Measurements from ENCODE around the gene KLC4.

Gene KLC4

GRCh38 chr6:43062818-43063217, 3.4 kb downstream of the KLC4 start:
- DNase-seq (ENCODE audit: low read depth, low spot score) = no peak

GRCh38 chr6:43070028-43070632, 10.7 kb downstream of the KLC4 start:
- peak; percentile 81 for DNase-seq (ENCODE audit: low read depth, low spot score)

GRCh38 chr6:43074847-43075669, 15.6 kb downstream of the KLC4 start:
- DNase-seq (ENCODE audit: low read depth, low spot score) = no peak

- DNase-seq (ENCODE audit: low read depth, low spot score) = peak; percentile 91
These were observed 16.4 kb downstream of the KLC4 start, which contains the start of gene PTK7 for GRCh38 chr6:43075670-43076463. TSS of gene PTK7 (plus strand) at chr6:43076314. CDS start at chr6:43076489, 175 bp downstream.

- peak; percentile 78 for DNase-seq (ENCODE audit: low read depth, low spot score)
These were observed 17.3 kb downstream of the KLC4 start for GRCh38 chr6:43076464-43077332.

- DNase-seq (ENCODE audit: low read depth, low spot score) = no peak
These were observed 17.9 kb downstream of the KLC4 start for GRCh38 chr6:43077333-43077809.

DNA sequence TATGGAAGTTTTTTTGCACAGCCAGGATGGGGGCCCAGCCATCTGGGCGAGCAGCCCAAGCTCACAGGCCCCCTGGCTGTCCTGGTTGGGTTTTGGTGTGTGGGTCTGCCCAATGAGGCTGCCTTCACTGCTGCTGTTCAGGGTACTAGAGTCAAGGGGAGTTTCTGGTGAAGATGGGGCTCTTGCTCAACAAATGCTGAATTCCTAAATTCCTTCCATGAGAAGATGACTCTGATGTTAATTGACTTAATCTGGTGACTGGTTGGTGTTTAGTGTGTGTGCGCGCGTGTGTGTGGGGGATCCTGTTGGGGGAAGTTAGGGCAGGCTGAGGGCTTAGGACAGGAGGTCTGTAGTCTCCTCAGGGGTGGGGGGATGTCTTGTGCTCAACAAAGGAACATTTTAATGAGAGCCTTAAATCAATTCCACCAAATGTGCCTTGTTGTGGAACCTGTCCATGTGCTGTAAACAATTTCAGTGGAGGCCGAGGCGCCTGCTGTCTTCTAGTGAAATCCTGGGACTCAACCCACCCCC, 18.6 kb downstream of the KLC4 start:
- peak; percentile 37 for DNase-seq (ENCODE audit: low read depth, low spot score)

- DNase-seq (ENCODE audit: low read depth, low spot score) = peak; percentile 76
These were observed 19.3 kb downstream of the KLC4 start for GRCh38 chr6:43078691-43079090.

DNA sequence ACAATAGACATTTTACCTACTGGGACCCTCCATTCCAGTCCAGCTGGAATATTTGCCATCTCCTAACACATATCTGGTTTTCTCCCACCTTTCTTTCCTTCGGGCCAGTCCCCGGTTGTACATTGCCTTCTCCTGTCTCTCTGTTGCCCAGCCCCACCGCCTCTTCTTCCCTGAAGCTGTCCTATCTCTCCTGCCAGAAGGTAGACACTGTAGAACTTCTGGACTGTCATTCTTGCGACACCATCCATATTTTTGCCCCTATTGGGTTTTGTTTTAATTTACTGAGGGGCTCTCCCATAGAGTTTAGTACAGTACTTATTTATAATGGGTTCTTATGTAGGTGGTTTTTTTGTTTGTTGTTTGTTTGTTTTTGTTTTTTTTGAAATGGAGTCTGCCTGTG, 21.6 kb downstream of the KLC4 start:
- DNase-seq (ENCODE audit: low read depth, low spot score) = no peak

GRCh38 chr6:43081922-43082321, 22.5 kb downstream of the KLC4 start:
- peak; percentile 50 for DNase-seq (ENCODE audit: low read depth, low spot score)

DNA sequence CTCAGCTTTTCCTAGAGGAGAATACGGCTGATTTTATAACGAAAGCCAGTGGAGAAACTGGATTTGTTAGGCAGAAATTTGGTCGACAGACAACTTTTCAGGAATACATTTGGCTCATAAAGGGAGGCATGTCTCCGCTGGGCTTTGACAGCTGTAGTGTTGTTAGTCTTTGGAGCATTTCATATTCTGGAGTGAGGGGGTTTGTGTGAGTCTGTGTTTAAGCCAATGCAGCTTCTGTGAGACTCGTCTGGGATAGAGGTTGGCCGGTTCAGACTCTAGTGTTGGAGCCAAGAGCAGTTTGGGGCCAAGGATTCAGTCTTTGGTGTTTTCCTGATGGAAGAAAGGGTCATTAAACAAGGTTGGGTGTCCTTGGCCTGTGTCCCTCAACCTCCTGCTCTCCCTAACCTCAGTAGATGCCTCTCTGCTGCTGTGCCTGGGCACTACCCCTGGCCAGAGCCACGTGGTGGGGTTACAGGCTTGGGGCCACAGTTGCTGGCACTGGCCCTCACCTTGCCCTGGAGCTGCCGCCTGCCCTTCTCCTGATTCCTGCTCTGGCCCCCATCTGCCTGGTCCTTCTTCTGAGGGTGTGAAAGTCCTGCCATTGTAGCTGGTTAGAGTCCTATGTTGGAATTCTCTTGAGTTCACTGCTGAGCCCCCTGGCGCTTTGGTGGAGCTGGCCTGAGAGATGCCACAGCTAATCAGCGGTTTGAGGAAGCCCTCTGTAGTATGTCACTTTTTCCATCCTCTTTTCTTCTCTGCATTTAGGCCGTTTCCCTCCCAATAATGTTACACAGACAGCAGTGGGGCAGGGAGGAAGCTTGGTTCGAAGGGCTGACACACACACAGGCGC, 23.6 kb downstream of the KLC4 start:
- DNase-seq (ENCODE audit: low read depth, low spot score) = no peak

DNA sequence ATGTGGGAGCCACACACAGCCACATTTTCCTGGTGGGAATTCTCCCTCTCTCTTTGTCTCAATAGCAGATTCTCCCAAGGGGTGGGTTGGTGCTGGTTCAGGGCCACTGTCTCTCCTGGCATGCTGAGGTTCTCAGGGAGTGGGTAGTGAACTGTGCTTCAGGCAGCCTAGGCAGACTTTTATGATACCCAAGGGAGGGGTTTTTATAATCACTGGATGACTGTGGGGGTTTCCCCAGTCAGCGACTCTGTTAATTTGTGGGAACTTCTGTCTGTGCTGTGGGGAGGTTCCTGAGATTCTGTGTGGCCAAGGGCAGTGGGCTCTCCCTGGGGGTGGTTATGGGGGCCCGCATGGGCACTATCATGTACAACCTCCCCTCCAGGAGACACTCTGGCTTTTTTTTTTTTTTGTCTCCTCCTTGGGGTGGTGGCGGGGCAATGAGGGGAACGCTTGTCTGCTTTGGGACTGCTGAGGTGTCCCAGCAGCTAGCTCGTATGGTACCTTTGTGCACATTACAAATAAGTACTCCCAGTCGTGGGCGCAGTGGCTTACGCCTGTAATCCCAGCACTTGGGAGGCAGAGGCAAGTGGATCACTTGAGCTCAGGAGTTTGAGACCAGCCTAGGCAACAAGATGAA, 26.7 kb downstream of the KLC4 start:
- DNase-seq (ENCODE audit: low read depth, low spot score) = no peak

GRCh38 chr6:43088654-43089056, 29.2 kb downstream of the KLC4 start:
- peak; percentile 51 for DNase-seq (ENCODE audit: low read depth, low spot score)

GRCh38 chr6:43089467-43089866, 30.0 kb downstream of the KLC4 start:
- peak; percentile 40 for DNase-seq (ENCODE audit: low read depth, low spot score)

DNA sequence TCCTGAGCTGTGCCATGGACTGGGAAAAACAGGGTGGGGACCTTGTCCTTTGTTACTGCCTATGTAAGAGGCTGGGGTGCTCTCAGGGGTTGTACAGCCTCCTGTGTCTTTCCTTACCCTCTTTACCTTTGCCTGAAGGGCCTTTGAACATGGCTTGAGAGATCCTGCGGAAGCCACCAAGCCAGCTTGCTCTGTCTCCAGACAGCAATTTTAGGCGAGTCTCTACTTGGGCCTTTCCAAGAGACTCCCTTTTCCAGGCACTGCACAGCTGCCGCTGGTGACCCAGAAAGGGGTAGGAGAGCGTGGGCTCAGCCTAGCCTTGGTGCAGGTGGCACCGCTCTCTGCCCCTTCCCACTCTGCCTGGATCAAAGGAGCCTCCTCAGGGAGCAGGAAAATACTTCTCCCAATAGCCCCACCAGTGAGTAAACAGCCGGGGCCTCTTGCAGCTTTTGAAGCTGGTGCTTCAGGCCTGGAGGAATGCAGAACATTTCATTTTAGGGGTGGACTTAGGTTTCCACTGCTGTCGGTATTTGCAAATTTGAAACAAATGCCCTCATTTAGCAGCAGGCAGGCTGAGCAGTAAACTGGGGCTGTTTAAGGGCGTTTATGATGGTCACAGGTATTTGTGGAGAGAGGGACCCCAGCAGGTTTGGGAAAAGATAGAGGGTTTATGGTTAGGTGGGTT, 30.6 kb downstream of the KLC4 start:
- peak; percentile 74 for DNase-seq (ENCODE audit: low read depth, low spot score)

GRCh38 chr6:43090559-43090956, 31.1 kb downstream of the KLC4 start:
- DNase-seq (ENCODE audit: low read depth, low spot score) = peak; percentile 36

- DNase-seq (ENCODE audit: low read depth, low spot score) = no peak
These were observed 31.6 kb downstream of the KLC4 start for GRCh38 chr6:43091020-43091419.

DNA sequence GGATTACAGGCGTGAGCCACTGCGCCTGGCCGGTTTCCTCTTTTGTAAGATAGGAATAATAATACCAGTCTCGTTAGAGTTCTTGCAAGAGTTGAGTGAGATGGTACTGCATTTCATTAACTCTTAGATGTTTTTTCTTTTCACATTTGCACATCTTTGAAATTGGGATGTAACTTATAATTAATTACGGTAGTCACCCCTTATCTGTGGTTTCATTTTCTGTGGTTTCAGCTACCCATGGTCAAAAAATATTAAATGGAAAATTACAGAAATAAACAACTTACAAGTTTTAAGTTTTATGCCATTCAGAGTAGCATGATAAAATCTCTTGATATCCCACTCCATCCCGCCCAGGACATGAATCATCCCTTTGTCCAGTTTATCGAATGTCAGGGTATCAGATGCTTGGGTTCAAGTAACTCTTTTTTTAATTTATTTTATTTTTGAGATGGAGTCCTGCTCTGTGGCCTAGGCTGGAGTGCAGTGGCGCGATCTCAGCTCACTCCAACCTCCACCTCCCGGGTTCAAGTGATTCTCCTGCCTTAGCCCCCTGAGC, 32.1 kb downstream of the KLC4 start:
- no peak for DNase-seq (ENCODE audit: low read depth, low spot score)

- no peak for DNase-seq (ENCODE audit: low read depth, low spot score)
These were observed 33.2 kb downstream of the KLC4 start for GRCh38 chr6:43092635-43093034.
